ENCODE results near the gene ZBTB47.

- TF ChIP-seq CTCF (IDR thresholded peaks at IDR 0.05) (no peak), EZH2phosphoT487 (IDR thresholded peaks at IDR 0.05) (no peak)
Observed at GRCh38 chr3:42655980-42656679, 2.6 kb downstream of the ZBTB47 start.

All from neural progenitor cell (in vitro differentiated cells).